Measurements from ENCODE around the gene IGFL4. TPM values are rescaled to one million over a fixed set of nuclear protein-coding genes. Genes with fewer than 3 reads are reported as not detected.

IGFL4 gene
- total and polyA plus RNA-seq, 9 of the 15 experiments (the other 6 are each of a cell fraction or from before 2014, with no cell fraction given), result not detected

DNA sequence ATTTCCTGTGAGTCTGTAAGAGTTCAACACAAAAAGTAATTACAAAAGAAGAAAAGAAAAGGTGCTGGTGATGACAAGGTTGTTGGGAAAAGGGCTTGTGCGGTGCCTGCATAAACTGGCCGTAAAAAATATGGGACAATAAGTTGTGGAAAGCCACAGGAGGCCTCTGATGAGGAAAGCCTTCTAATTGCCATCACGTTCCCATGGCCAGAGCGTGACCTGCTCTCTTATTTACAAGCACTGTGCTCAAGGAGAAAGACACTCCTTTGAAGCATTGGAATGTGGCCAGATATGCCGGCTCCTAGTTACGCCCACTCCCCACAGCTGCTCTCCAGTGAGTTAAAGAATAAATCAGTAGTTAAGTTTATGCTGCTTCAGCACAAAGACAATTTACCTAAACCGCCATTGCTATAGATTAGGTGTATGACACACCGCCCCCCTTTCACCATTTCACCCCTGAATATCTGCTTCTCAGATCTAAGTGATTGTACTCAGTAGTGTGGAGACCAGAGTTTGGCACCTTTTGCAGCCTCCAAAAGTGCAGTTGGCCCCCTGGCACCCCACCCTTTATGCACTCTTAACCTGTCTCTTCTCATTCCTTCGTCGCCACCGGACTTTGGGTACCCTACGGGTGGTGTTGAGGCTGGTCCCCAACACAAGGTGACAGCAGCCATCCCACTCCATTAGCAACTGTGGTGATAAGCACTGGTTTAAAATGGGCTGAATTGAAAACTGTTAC lies 9.8 kb downstream of the IGFL4 start:
- no peaks in the 10 kb centered on the region for H3K79me2 ChIP-seq (ENCODE audit: control insufficient read depth, insufficient read depth, low read length)
- H3K27me3 ChIP-seq (ENCODE audit: control insufficient read depth in 2 of 2, insufficient read depth in 2 of 2, low read length in 2 of 2), result peaks cover 2 to 21% of the 10 kb centered on the region in 2 experiments; a peak in 2 of 5 replicates
- WGBS (ENCODE audit: insufficient coverage, low coverage, missing lambda C conversion rate), result 6% methylated on average over 12 of the region's 12 CpGs
- no peak overlapping the region for H2AFZ ChIP-seq (ENCODE audit: low read depth, low read length)
- no peak overlapping the region for H3K27ac ChIP-seq (ENCODE audit: extremely low read depth, low read depth, low read length)
- H4K20me1 ChIP-seq (replicated peaks; ENCODE audit: control insufficient read depth, insufficient read depth, low read length), result no peaks in the 10 kb centered on the region
- TF ChIP-seq KHSRP (IDR thresholded peaks at IDR 0.05) (no peak), TCF3 (CRISPR knock-in tag; IDR thresholded peaks at IDR 0.05) (no peak), NONO (IDR thresholded peaks at IDR 0.05; ENCODE audit: low read depth in 2 of 2, low read length in 1 of 2) (no peak)
- TF ChIP-seq, protein P1, sequence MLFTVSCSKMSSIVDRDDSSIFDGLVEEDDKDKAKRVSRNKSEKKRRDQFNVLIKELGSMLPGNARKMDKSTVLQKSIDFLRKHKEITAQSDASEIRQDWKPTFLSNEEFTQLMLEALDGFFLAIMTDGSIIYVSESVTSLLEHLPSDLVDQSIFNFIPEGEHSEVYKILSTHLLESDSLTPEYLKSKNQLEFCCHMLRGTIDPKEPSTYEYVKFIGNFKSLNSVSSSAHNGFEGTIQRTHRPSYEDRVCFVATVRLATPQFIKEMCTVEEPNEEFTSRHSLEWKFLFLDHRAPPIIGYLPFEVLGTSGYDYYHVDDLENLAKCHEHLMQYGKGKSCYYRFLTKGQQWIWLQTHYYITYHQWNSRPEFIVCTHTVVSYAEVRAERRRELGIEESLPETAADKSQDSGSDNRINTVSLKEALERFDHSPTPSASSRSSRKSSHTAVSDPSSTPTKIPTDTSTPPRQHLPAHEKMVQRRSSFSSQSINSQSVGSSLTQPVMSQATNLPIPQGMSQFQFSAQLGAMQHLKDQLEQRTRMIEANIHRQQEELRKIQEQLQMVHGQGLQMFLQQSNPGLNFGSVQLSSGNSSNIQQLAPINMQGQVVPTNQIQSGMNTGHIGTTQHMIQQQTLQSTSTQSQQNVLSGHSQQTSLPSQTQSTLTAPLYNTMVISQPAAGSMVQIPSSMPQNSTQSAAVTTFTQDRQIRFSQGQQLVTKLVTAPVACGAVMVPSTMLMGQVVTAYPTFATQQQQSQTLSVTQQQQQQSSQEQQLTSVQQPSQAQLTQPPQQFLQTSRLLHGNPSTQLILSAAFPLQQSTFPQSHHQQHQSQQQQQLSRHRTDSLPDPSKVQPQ (CRISPR knock-in tag; IDR thresholded peaks at IDR 0.05; ENCODE audit: borderline replicate concordance), result no peak
- TF ChIP-seq, protein P2, sequence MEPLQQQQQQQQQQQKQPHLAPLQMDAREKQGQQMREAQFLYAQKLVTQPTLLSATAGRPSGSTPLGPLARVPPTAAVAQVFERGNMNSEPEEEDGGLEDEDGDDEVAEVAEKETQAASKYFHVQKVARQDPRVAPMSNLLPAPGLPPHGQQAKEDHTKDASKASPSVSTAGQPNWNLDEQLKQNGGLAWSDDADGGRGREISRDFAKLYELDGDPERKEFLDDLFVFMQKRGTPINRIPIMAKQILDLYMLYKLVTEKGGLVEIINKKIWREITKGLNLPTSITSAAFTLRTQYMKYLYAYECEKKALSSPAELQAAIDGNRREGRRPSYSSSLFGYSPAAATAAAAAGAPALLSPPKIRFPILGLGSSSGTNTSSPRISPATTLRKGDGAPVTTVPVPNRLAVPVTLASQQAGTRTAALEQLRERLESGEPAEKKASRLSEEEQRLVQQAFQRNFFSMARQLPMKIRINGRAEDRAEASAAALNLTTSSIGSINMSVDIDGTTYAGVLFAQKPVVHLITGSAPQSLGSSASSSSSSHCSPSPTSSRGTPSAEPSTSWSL (CRISPR knock-in tag; IDR thresholded peaks at IDR 0.05; ENCODE audit: borderline replicate concordance), result no peak
- BruUV-seq (replicated peaks), result no TSS peak
- no peaks in the 10 kb centered on the region for H3K9me1 ChIP-seq (ENCODE audit: control insufficient read depth, insufficient read depth, low read length)
- in situ Hi-C loops (cut with MboI), result no loop called here
- H3K4me2 ChIP-seq (ENCODE audit: insufficient read depth, low read length), result no peak overlapping the region
- FAIRE-seq (no peak), DNase-seq (ENCODE audit: extremely low read depth in 1 of 4, low spot score in 3 of 4) (no peak), ATAC-seq (no peak)
- H3K9ac ChIP-seq (ENCODE audit: insufficient read depth in 1 of 2, low read depth in 2 of 2, low read length in 2 of 2), result no peak overlapping the region
- ChIA-PET CTCF (ENCODE audit: low intra/inter-chr PET ratio) (interaction anchor here (1.3 kb wide), 1 partner anchor 235 kb away, joined by 3 read pairs; no protein-coding TSS in a partner anchor), POLR2A (no interaction called here)
- H3K4me3 ChIP-seq, result no peak overlapping the region
- no peaks in the 10 kb centered on the region for H3K4me1 ChIP-seq (replicated peaks in 1 of 2; ENCODE audit: control insufficient read depth in 2 of 2, insufficient read depth in 2 of 2, low read length in 2 of 2)
- no peaks in the 10 kb centered on the region for H3K36me3 ChIP-seq (ENCODE audit: control insufficient read depth, insufficient read depth, low read length)
- no peaks in the 10 kb centered on the region for H3K9me3 ChIP-seq (replicated peaks; ENCODE audit: control insufficient read depth, insufficient read depth, low read depth, low read length)
- intact Hi-C loops (cut with micrococcal nuclease), result no loop called here
